CD4-positive, alpha-beta T cell treated with Interferon gamma for 1 hour (primary cell): Measurements from ENCODE around the gene WWC2.

ENCODE experiments used
- DNase-seq: peaks from one replicate; pipeline ENCODE4 v3.0.0-alpha.2; 2020

WWC2 gene

GRCh38 chr4:183098723-183099536 lies at the start of gene WWC2:
TSS of gene WWC2 (plus strand) at chr4:183099257. CDS start at chr4:183099492, 235 bp downstream.
- DNase-seq, result peak; percentile 67

DNA sequence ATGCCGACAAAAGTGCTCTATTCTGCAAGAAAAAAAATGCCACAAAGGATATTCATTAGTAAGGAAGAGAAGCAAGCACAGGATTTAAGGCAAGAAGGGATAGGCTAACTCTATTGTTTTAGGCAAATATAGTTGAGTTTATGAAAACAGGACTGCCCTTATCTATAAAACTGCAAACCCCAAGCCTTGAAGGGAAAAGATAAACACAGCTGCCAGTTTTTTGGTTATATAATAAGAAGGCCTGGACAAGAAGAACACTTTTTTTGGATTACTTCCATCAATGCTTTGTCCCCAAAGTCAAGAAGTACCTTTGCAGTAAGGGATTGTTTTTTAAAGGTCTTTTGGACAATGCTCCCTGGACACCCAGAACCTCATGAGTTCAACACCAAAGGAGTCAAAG lies 45.4 kb upstream of the WWC2 start:
- DNase-seq, result no peak

DNA sequence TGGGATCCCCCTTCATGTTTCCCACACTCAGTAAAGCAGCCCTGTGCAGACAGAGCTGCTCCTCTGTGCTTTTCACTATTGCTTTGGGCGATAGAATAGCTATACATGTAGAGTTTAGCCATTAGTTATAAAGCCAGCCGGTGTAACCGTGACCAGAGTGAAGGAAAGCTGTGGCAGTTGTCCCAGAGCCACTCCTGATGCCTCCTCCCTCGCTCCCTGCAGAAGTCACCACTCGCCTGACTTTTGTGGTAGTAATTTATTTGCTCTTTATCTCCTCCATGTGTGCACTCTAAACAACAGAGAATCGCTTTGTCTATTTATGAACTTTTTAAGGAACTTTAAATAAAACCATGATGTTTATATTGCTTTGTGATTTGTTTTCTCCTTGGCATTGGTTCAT lies 41.8 kb upstream of the WWC2 start:
- DNase-seq, result no peak

GRCh38 chr4:183059797-183060196 lies 39.3 kb upstream of the WWC2 start:
- DNase-seq, result no peak

GRCh38 chr4:183068502-183068901 lies 30.6 kb upstream of the WWC2 start:
- no peak for DNase-seq

DNA sequence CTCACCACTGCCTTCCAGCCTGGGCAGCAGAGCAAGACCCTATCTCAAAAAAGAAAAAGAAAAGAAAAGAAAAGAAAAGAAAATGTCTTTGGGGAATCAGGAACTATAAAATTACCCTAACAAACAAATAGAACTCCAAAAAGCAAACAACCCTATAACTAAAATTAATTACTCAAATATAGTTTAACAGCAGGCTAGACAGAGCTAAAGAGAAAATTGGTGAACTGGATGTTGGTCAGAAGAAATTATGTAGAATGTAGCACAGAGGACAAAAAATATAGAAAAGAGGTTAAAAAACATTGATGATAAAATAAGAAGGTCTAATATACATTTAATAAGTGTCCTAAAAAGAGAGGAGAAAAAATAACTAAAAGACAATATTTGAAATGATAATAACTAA lies 27.8 kb upstream of the WWC2 start:
- no peak for DNase-seq

- no peak for DNase-seq
Measured at GRCh38 chr4:183072176-183072575, 26.9 kb upstream of the WWC2 start.

GRCh38 chr4:183073838-183074145 lies 25.3 kb upstream of the WWC2 start:
- DNase-seq, result no peak

DNA sequence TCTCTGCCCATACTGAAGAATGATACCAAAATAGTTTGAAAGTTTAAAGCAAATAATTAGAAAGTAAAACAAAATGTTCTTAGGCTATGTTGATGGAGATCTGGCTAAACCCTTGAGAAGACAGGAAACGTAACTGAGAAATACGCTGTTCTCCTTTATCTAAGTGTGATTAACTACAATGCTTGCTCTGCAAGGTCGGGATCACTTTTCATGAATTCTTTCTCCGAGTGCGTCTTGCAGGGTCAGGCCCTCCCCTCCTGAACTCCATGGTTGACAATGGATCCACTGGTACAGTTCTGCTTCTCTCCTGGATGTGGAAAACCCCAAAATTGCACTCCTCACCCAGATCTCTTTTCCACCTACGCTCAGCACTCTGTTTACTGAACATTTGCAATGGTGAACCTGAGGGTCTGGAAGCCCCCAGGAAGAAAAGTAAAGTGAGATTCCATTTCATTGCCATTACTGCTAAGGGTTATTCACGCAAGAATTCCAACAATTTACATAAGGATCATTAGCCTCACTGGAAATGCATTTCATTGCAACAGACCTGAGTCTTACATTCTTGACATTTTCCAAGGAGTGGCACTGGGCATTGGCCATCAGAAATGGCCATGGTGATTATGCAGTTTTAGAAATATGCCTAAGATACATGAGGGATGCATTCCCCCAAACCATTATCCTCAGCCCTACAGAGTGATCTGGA lies 24.6 kb upstream of the WWC2 start:
- DNase-seq, result no peak

DNA sequence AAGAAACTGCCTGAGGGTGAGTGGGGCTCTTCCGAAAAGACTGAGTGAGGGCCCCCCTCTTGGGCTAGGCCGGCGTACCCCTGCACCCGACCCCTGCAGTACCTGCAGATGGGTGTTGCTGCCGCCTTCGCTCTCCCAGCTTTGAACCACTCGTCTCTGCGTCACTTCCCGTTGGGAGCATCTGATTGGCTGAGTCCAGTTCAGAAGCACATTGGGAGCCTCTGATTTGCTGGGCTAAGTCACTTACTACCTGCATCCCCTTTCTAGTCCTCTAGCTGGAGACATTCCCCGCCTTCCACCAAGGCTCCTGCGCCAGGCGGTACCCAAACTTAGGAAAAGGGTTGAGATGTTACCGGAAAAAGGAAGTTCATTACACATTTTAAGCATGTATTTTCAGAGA lies 20.4 kb upstream of the WWC2 start:
- no peak for DNase-seq

GRCh38 chr4:183080372-183081115 lies 18.5 kb upstream of the WWC2 start:
- DNase-seq, result no peak

- no peak for DNase-seq
Measured at GRCh38 chr4:183081116-183081469, 18.0 kb upstream of the WWC2 start.

- DNase-seq, result no peak
Measured at GRCh38 chr4:183082053-183082452, 17.0 kb upstream of the WWC2 start.

- DNase-seq, result no peak
Measured at GRCh38 chr4:183094393-183095198, 4.5 kb upstream of the WWC2 start.

DNA sequence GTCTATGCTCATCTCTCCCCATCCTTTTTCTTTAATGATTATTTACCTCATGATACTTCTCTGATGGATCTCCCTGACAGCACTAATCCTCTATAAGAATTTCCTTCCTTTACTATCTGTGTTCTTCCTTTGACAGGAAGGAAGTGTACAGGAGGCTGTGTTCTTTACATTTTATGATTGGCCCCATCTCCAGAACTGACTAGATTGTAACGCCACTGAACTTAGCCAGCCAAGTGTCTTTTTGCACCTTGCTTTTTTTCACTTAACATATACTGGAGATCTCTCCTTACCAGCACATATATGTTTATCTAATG lies 3.9 kb upstream of the WWC2 start:
- DNase-seq, result no peak

DNA sequence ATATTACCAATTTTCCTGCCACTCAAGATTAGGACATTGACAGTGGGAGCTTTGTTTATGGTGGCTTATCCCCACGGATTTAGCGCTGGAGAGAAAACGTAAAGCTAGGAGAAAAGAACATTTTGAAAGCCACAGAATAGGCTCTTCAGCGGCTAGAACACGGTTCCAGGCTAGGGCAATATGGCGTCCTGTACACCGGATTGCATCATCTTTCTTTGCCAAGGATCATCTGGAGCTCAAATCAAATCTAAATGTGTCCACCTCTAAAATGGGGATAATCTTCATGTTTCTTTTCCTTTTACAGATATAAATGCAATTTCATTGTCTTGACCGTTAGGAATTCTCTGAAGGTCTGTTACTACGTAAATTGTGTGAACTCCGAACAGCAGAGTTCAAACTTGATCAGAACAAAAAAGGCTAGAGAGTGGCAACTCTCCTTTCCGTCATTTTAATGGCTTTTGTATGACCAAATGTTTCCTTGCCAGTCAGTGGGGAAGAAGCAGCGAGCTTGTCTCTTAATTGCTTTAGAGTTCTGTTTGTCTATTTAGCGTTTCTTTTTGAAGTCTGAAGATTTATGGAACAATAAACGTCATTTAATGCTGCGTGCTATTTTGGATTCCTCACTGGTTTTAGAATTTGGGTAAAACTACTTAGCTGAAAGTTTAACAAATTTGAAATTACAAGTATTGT lies 2.6 kb upstream of the WWC2 start:
- no peak for DNase-seq

DNA sequence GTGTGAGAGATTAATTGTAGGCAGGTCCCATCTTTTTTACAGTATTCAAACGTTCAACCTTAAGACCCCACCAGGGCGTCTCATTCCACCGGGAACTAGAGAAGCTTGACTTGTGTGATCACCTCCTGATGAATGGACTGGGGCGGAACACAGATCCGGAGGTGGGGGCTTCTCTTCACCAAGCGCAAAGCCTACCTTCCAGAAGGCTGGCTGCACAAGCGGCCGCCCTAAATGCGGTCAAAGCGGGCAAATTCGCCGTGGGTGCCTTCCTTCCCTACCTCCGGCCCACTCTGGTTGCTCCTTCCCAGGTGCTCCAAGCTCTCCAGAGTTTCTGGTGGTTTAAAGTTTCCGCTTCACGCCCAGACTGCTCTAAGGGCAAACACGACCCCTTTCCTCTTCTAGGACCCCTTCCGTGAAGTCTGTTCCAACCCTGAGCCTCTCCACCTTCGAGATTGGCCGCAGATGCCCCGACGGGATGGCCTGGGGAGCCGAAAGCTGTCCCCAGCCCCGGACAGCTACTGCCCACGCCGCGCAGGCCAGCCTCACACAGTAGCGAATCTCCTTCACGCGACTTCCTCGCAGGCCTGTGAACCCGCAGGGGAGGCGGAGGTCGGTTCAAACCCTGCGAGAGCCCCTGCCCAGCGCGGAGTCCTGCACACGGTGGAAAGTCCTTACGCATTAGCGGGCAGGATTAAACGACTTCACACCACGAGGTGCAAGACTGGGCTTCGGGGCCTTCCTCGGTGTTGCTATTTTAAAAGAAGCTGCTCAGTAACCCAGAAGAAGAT lies 1.6 kb upstream of the WWC2 start:
- peak; percentile 17 for DNase-seq

DNA sequence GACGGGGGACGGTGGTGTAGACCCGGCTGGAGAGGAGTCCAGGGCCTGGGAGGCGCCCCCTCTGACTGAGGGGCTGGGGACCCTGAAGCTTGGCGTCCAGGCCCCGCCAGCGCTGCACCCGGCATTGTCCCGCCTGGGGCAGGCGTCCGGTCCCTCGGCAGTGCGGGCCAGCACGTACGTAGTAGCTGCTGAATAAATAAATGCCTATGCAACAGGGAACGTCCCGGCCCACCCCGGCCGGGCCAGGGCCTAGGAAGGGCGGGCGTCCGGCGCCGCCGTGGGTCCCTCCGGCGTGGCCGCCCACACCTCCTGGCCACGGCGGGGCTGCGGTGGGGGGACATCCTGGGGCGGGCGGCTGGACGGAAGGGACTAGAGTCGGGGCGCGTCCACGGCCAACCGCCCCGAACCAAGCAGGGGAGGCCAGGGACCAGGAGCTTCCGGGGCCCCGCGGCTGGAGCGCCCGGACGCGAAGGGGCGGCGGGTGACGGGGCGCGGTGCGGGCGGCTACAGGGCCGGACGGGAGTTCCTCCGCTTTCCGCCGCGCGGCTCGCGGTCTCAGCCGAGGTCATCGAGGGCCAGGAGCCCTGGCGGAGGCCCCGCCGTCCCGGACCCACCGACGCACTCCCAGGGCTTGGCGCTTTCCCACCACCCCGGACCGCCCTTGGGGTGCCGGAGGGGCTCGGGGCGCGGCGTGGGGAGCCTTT lies 886 bp upstream of the WWC2 start:
- no peak for DNase-seq

DNA sequence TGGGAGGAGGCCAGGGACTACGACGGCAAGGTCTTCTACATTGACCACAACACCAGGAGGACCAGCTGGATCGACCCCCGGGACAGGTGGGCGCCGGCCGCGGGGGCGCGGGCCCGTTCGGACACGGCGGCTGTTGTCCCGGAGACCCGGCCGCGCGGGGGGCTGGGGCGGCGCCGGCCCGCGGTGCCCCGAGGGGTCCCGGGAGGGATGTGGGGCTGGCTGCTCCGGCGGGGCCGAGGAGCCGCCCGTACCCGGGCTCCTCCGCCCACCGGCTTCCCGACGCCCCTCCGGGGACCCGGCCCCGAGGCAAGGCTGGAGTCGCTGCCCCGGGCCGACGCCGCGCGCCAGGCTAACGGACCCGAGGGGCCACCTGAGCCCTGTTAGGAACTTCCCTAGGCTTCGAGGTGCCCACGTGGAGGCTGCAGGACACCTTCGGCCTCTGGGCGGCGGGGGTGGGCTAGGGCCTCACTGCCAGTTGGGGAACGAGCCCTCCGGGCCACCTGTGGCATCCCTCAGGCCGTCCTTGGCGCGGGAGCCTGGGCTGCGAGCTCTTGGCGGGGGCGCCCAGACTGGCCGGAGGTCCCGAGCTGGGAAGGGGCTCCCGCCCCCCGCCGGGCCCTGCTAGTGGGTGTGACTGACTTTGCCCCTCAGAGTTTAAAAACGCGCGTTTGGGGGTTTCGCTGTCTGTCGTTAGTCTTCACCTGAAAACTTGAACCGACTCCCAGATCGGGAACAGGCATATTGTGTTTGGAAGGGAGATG lies 660 bp downstream of the WWC2 start:
- no peak for DNase-seq

DNA sequence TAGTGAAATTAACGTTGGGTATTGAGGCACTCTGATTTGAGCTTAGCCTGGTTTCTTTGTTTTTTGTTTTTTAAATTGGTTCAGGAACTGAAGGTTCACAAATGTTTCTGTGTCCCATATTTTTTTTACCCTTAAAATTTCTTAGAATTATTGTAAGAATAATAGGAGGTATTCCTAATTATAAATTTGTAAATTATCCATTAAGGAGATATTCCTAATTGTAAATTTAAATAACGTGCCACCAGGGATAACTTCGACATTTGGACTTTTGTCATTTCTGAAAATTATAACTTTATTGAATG lies 1.2 kb downstream of the WWC2 start:
- no peak for DNase-seq

DNA sequence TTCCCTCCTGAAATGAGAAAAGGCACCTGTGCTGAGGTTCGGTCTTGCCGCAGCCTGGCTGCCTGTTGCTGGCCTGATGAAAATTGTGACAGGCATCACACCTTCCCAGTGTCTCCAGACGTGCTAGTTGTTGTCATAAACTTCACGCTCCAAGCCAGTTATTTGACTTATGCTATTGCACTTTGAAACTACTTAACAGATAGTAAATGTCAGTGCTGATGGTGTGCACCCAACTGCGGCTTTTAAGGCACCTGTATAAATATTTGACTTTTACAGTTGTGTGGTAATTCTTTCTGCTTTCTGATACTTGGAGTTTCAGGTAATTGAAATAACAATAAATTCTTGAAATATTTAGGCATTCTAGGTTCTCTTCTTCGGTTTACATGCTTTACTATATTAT lies 1.8 kb downstream of the WWC2 start:
- DNase-seq, result no peak
